ENCODE data around the gene ANO6.

DNA sequence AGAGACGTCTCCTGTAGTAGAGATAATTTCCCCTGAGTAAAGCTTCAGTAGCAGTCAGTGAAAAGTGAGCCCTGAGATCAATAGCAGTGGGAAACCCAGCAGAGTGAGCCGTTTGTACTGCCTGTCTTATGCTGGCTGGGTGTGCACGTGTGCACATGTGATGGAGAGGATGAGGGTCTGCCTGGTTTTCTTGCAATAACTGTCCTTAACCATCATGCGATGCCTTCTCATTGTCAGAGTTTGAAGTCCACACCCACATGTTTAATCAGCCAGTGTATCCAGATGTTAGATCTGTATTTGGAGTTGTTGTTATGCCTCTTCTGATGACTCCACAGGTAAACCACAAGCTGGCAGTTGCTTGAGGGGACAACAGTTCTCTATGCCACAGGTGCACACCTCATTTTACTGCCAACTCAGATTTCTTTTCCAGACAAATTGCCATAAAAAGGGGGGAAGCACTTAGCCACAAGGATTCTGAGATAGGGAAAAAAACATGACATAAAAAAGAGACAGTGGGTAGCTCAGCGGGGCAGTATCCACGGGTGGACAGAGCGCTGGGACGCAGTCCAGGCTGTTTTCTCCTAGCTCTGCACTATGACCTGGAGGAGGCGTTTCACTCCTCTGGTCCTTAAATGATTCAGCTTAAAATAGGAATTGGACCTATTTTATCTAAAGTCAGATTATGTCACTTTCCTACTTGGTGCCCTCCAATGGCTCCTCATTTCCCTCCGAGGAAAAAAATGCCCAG is 192.3 kb downstream of the ANO6 start:
- TF ChIP-seq, protein P1, sequence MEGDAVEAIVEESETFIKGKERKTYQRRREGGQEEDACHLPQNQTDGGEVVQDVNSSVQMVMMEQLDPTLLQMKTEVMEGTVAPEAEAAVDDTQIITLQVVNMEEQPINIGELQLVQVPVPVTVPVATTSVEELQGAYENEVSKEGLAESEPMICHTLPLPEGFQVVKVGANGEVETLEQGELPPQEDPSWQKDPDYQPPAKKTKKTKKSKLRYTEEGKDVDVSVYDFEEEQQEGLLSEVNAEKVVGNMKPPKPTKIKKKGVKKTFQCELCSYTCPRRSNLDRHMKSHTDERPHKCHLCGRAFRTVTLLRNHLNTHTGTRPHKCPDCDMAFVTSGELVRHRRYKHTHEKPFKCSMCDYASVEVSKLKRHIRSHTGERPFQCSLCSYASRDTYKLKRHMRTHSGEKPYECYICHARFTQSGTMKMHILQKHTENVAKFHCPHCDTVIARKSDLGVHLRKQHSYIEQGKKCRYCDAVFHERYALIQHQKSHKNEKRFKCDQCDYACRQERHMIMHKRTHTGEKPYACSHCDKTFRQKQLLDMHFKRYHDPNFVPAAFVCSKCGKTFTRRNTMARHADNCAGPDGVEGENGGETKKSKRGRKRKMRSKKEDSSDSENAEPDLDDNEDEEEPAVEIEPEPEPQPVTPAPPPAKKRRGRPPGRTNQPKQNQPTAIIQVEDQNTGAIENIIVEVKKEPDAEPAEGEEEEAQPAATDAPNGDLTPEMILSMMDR (IDR thresholded peaks at IDR 0.05; ENCODE audit: low read depth, low read length, missing input control): no peak
- TF ChIP-seq, protein P2, sequence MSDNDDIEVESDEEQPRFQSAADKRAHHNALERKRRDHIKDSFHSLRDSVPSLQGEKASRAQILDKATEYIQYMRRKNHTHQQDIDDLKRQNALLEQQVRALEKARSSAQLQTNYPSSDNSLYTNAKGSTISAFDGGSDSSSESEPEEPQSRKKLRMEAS (IDR thresholded peaks at IDR 0.05): no peak
- no peak for TF ChIP-seq REST (IDR thresholded peaks at IDR 0.05)
- TF ChIP-seq GABPA (IDR thresholded peaks at IDR 0.05 in 1 of 2, conservative IDR thresholded peaks at IDR 0.05 in 1 of 2): no peak
- no peak for TF ChIP-seq YY1 (IDR thresholded peaks at IDR 0.05)
- TF ChIP-seq JUND (IDR thresholded peaks at IDR 0.05): peak in 1 of 2 donors; percentile 6
- peak; percentile 20 to 24 for TF ChIP-seq RXRA (IDR thresholded peaks at IDR 0.05)

All from liver (tissue), 3 donors.